ENCODE results near the gene FUCA2.

- TF ChIP-seq CTCF (IDR thresholded peaks at IDR 0.05; ENCODE audit: low read depth, low read length, poor library complexity, severe bottlenecking), result no peak
- no peak for TF ChIP-seq EZH2phosphoT487 (IDR thresholded peaks at IDR 0.05; ENCODE audit: borderline replicate concordance, low read length)
Measured at GRCh38 chr6:143546599-143546998, 35.1 kb upstream of the FUCA2 start.

Data from DOHH2 (cell line).